AG04449 (cell line): ENCODE measurements around the gene BUB1.

Source experiments
- CTCF ChIA-PET: fragments of 350-600 bp; formaldehyde crosslinking; extraction: SDS; loops from one replicate; lab custom pipeline; 2021; ENCODE audit warnings: antibody characterized with exemption; lab: Yijun Ruan, JAX
- POLR2A ChIA-PET: fragments of 400-600, 350-600 bp; formaldehyde crosslinking; extraction: SDS; loops from one replicate; lab custom pipeline; 2020; ENCODE audit warnings: antibody characterized with exemption, inconsistent platforms; lab: Yijun Ruan, JAX
- DNase-seq: peaks from one replicate; pipeline ENCODE4 v3.0.0-alpha.2; 2010; ENCODE audit warnings: low read depth, low spot score
- H3K4me3 ChIP-seq: 2 replicates; pipeline ENCODE4 v1.5.1; 2011; ENCODE audit warnings: low read depth, mild to moderate bottlenecking, control low read depth, low read length
- CTCF ChIP-seq: IDR thresholded peaks from one replicate; pipeline ENCODE4 v1.5.1; 2011; ENCODE audit warnings: mild to moderate bottlenecking, moderate library complexity, low read length, control low read depth, inconsistent platforms; ENCODE audit not compliant: insufficient read depth; ENCODE audit errors: missing control alignments

The BUB1 gene

GRCh38 chr2:110650346-110650745 lies 27.5 kb downstream of the BUB1 start:
- no peak for DNase-seq
- ChIA-PET CTCF (no interaction called here), POLR2A (no interaction called here)
- no peak for TF ChIP-seq CTCF
- H3K4me3 ChIP-seq = no peak overlapping the region

- CTCF ChIA-PET = no interaction called here
- DNase-seq = no peak
- POLR2A ChIA-PET = no interaction called here
- no peak for TF ChIP-seq CTCF
- H3K4me3 ChIP-seq = no peak overlapping the region
Observed at GRCh38 chr2:110647777-110648176, 30.1 kb downstream of the BUB1 start.

GRCh38 chr2:110645616-110646015 lies 32.2 kb downstream of the BUB1 start:
- CTCF ChIA-PET = no interaction called here
- no peak overlapping the region for H3K4me3 ChIP-seq
- no peak for DNase-seq
- POLR2A ChIA-PET = no interaction called here
- TF ChIP-seq CTCF = no peak

- no peak for TF ChIP-seq CTCF
- H3K4me3 ChIP-seq = no peak overlapping the region
- ChIA-PET POLR2A (no interaction called here), CTCF (no interaction called here)
- DNase-seq = no peak
Observed at GRCh38 chr2:110644357-110644756, 33.5 kb downstream of the BUB1 start.

GRCh38 chr2:110642360-110642759 lies 35.5 kb downstream of the BUB1 start:
- CTCF ChIA-PET = no interaction called here
- DNase-seq = no peak
- TF ChIP-seq CTCF = no peak
- POLR2A ChIA-PET = no interaction called here
- no peak overlapping the region for H3K4me3 ChIP-seq

- H3K4me3 ChIP-seq = no peak overlapping the region
- no peak for DNase-seq
- CTCF ChIA-PET = no interaction called here
- POLR2A ChIA-PET = no interaction called here
- TF ChIP-seq CTCF = no peak
Observed at GRCh38 chr2:110639972-110640371, 37.9 kb downstream of the BUB1 start.
